ENCODE measurements around the gene RFX6.

DNA sequence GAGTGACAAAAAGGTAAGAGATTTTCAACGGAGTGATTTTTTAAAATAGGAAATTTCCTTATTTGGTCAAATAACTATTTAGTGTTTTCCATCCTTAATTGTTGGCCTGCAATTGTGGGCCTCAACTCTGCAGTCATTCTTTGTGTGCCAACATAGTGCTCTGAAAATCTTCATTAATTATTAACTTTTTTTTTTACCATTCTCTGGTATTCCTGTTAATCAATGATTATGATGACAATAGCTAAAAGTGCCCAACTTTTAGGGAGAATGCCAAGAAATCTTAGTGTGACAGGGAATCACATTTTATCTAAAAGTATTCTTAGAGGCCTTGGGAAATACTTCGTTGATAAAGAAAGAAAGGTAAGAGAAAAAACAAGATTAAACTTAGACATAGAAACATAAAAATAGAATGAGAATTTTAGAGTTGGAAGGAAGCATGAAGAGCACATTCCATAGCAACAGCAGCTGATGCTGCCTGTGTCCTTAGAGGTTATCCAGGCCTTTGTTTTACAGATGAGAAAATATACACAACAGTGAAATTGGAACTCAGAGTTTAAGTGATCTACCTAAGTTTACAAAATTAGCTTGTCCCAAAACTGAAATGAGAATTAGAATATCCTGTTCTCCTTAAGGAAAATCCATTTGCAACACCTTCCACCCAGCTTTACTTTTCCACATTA, 49.3 kb upstream of the RFX6 start:
- no peak for TF ChIP-seq EZH2 (IDR thresholded peaks at IDR 0.05; ENCODE audit: low read length, missing control alignments)
- TF ChIP-seq, protein P1, sequence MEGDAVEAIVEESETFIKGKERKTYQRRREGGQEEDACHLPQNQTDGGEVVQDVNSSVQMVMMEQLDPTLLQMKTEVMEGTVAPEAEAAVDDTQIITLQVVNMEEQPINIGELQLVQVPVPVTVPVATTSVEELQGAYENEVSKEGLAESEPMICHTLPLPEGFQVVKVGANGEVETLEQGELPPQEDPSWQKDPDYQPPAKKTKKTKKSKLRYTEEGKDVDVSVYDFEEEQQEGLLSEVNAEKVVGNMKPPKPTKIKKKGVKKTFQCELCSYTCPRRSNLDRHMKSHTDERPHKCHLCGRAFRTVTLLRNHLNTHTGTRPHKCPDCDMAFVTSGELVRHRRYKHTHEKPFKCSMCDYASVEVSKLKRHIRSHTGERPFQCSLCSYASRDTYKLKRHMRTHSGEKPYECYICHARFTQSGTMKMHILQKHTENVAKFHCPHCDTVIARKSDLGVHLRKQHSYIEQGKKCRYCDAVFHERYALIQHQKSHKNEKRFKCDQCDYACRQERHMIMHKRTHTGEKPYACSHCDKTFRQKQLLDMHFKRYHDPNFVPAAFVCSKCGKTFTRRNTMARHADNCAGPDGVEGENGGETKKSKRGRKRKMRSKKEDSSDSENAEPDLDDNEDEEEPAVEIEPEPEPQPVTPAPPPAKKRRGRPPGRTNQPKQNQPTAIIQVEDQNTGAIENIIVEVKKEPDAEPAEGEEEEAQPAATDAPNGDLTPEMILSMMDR (conservative IDR thresholded peaks at IDR 0.05 in 1 of 2, IDR thresholded peaks at IDR 0.05 in 1 of 2; ENCODE audit: low read depth in 1 of 2, low read length in 2 of 2): no peak
